Tongue (tissue), 1 donor: ENCODE measurements around the gene SLC9C2. TPM values are rescaled to one million over a fixed set of nuclear protein-coding genes. Genes with fewer than 3 reads are reported as not detected.

Experiments used
- total RNA-seq: library from RNA; depleted of rRNA; stranded (reverse); fragments of >200 nt; gene quantifications from one replicate; pipeline ENCODE4 v1.2.3, GENCODE V29; 2014

The SLC9C2 gene
- total RNA-seq, 1 donor from 2014 or later = not detected

Other genes starting within 250 kb of the SLC9C2 start
- 374 TPM for gene PRDX6, start 125.7 kb downstream of the SLC9C2 start, total RNA-seq
- not detected for gene TEX50, start 32.3 kb upstream of the SLC9C2 start, total RNA-seq
- 0.72 TPM for gene ANKRD45, start 66.8 kb upstream of the SLC9C2 start, total RNA-seq
- 45.5 TPM for gene KLHL20, start 111.9 kb upstream of the SLC9C2 start, total RNA-seq
- 17.6 TPM for gene DARS2, start 221.6 kb upstream of the SLC9C2 start, total RNA-seq
- gene CENPL, start 221.8 kb upstream of the SLC9C2 start, total RNA-seq = 12.6 TPM